Fibroblast of pulmonary artery (primary cell): Measurements from ENCODE around the gene NPHP4.

ENCODE experiments used
- DNase-seq: peaks from one replicate; pipeline ENCODE4 v3.0.0-alpha.2; 2010; ENCODE audit warnings: low read depth
- H3K4me3 ChIP-seq: replicated peaks from 2 replicates; pipeline ENCODE4 v1.5.1; 2011; ENCODE audit warnings: low read depth, mild to moderate bottlenecking, control low read depth, low read length, moderate library complexity
- CTCF ChIP-seq: IDR thresholded peaks from 2 replicates; pipeline ENCODE4 v1.5.1; 2011; ENCODE audit warnings: mild to moderate bottlenecking, control low read depth, low read length, inconsistent platforms; ENCODE audit errors: missing control alignments

NPHP4 gene

GRCh38 chr1:5891736-5892135 lies 100.5 kb downstream of the NPHP4 start:
- no peak overlapping the region for H3K4me3 ChIP-seq
- no peak for TF ChIP-seq CTCF
- peak; percentile 30 for DNase-seq

GRCh38 chr1:5891137-5891536 lies 101.1 kb downstream of the NPHP4 start:
- no peak for TF ChIP-seq CTCF
- DNase-seq = no peak
- no peak overlapping the region for H3K4me3 ChIP-seq

- H3K4me3 ChIP-seq = no peak overlapping the region
- no peak for DNase-seq
- no peak for TF ChIP-seq CTCF
These were observed 101.7 kb downstream of the NPHP4 start for GRCh38 chr1:5890346-5891106.

DNA sequence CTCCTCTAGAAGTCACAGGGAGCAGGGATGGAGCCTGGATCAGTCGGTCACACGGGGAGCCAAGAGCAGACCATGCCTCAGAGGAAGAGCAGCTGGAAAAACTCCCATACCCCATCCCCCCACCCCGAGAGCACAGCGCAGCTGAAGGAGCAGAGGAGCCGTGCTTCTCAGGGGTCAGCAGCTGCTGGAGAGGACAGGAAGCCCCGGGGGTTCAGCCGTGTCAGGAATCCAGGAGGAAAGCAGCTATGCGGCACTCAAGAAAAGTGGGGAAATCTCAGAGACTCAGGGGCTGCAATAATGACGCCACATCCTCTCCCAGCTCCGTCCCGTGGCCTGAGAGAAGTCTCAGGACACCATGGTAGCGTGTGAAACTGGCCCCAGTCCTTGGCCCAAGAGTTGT lies 102.3 kb downstream of the NPHP4 start:
- TF ChIP-seq CTCF = no peak
- no peak overlapping the region for H3K4me3 ChIP-seq
- no peak for DNase-seq

- H3K4me3 ChIP-seq = no peak overlapping the region
- no peak for DNase-seq
- TF ChIP-seq CTCF = no peak
These were observed 102.8 kb downstream of the NPHP4 start for GRCh38 chr1:5889462-5889861.

GRCh38 chr1:5888606-5889211 lies 103.5 kb downstream of the NPHP4 start:
- no peak for DNase-seq
- no peak for TF ChIP-seq CTCF
- no peak overlapping the region for H3K4me3 ChIP-seq

DNA sequence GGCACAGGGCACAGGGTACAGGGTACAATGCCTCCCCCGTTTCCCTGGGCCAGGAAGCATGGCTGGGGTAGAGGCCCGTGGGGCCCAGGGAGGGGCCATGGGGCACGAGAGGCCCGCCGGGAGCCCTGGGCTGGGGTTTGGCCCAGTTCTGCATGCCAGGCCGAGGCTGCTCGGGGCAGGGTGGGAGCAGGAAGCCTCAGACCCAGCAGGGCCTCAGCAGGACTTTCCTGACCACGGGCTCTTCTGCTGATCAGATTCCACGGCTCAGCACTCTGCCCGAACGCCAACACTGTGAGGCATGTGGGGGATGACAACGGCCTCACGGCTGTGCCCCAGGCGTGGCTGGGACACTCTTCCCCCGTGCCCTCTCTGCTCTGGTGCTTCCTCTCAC lies 104.3 kb downstream of the NPHP4 start:
- no peak for TF ChIP-seq CTCF
- no peak overlapping the region for H3K4me3 ChIP-seq
- no peak for DNase-seq
